Measurements from ENCODE around the gene ARID1B.
"Not testable (repeated sequence)": the region's sequence is repeated elsewhere in the genome, so short reads cannot be mapped to it uniquely, and the experiment has no call there.

Gene ARID1B

DNA sequence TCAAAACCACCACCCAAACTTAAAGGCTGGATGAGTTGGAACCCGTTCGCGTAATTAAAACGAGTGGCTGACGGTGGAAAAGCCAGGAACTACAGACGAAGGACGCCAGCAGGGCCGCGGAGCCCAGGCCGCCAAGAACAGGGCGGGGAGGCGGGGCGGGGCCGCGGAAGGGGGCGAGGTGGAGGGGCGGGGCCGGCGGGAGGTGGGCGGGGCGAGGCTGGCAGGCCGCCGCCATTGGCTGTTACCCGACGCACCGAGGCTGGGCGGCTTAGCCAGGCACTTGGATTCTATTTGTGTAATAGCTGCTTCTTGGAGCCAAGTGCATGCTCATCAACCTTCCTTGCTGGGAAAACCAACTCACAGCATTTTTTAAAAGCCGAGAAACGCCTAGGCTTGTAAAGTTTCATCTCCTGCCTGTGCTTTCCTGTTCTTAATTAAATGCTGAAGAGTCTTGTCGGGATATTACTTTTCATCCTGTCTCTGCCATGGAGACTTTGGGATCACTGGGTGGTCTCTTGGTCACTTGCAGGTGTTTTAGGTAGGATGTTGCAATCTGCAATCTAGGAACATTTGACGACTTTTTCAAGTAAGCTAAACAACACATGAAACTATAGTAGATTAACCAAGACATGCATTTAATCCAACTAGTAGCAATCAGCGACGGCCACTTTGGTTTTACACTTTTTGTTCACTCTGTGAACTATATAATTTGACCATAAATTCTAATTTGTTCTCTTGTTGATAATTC lies 245.0 kb downstream of the ARID1B start:
- peak; percentile 93 for DNase-seq (ENCODE audit: low spot score)

GRCh38 chr6:157023958-157024357 lies 246.8 kb downstream of the ARID1B start:
- no peak for DNase-seq (ENCODE audit: low spot score)

DNA sequence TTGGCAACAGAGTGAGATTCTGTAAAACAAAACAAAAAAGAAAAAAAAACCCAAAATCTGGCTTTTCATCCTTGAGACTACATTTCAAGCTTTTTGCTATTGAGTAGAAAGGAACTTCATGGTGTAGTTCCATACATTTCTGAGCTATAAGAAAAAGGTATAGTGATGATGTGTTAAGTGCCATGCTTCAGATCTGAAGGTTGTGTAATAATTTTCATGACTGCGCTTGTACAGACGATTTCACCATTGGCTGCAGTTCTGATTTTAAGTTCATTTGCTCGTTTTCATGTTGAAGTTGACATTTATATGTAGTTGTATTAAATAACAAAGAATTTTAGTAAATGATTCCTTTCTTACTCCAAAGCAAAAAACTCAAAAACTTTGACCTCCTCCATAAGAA lies 247.6 kb downstream of the ARID1B start:
- no peak for DNase-seq (ENCODE audit: low spot score)

DNA sequence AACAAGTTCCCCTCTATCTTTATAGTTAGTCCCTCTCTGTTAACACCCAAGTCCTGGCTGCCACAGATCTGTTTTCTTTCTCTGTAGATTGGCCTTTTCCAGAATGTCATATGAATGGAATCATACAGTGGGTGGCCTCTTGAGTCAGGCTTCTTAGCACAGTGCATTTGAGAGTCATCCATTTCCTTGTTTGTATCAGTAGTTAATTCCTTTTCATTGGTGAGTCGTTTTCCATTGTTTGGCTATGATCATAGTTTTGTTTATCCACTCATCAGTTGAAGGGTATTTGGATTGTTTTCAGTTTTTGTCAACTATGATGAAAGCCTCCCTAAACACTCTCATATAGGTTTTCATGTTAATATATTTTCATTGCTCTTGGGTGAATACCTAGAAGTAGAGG lies 248.3 kb downstream of the ARID1B start:
- DNase-seq (ENCODE audit: low spot score): no peak

- DNase-seq (ENCODE audit: low spot score): no peak
These were observed 253.0 kb downstream of the ARID1B start for GRCh38 chr6:157029980-157030690.

DNA sequence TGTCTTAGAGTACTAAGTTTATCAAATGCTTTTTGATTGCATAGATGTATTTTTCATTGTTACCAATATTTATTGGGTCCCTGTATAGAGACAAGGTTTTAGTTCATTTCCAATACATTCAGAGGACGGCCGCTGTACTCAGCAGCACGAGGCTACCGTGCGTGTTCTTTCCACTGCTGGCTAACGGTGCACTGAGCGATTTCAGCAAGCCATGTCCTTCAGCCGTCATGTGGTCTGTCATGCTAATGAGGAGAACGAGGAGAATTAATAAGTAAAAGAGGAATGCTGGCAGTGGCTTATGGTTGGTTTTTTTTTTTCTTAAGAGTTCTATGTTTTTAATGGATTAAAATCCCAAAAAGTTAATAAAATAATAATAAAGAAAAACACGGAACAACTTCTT lies 253.6 kb downstream of the ARID1B start:
- no peak for DNase-seq (ENCODE audit: low spot score)

GRCh38 chr6:157032923-157033322 lies 255.7 kb downstream of the ARID1B start:
- DNase-seq (ENCODE audit: low spot score): no peak

DNA sequence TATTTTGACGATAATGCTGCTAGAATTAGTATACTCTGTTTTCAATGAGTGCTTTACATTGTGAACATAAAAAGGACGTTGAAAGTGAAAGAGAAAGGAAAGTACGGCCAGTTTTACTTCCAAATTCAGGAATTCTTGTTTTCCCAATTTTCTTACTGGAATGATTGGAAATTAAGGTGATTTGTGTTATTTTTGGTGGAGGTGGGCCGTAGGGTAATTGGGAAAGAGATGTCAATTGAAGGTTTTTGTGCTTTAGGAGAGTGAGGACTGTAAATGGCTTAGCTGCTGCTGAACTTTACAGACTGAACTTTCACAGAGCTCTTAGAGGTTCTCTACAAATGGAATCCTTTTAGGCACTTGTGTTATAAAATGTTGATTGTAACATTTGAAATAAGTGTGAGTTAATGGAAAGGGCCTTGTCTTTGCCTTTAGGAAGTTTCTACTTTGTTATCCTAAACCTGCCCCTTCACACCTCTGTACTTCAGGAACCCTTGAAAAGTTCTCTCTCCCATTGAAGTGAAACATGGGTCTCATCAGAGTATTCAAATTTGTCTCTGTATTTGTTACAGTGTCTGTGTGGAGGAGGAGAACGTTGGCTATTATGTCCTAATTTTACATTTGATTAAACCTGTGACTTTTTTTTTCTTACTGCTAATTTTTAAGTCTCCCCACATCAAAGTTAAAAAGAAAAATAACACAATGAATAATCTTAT lies 256.4 kb downstream of the ARID1B start:
- DNase-seq (ENCODE audit: low spot score): no peak

DNA sequence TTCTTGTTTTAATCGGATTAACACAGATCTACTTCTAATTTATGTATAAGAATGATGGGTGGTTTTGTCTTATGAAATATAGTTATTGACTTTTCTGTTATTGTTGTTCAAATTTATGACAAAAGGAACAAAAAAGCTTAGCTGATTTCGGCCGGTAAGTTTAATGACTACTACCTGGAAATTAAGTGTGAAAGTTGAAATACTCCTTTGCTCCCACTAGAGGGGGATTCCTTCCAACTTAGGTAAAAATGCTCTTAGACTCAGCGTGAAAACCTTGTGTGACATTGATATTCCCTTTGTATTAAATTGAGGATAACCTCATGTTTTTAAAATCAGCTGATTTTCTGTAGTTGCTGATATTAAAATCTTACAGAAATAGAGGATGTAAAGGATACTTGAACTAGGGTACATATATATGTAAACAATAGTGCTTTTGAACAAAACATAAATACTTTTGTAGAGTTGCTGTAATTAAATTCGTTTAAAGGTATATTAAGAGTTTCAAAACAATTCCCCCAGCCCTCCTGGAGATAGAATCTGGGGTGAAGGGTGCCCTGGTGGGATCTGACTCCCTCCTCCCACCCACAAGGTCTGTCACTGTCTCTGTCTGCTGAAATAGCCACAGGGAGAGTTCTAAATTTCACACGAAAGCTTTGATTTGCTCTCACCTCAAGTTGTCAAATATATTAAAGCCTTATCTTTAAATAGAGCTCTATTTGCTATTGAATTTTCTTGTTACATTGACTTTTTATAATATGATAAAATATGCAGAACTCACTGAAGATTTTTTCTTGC lies 257.5 kb downstream of the ARID1B start:
- peak; percentile 74 for DNase-seq (ENCODE audit: low spot score)

DNA sequence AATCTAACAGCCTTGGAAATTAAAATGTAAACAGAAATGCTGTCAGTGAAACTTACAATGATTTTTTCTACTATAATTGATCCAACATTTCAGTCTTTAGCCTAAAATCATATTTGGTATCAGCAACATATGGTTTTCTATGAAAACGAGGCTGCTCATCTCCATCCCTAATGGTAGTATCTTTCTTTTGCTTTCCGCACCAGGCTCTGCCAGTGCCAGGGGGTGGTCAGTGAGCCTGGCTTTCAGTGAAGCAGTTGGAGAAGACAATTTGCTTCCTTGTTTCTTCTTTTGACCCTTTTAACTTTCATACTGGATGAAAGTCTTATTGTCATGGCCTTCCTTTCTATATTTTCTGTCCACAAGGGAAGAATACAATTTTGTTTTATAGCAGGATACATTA lies 258.4 kb downstream of the ARID1B start:
- DNase-seq (ENCODE audit: low spot score): no peak

GRCh38 chr6:157036245-157036711 lies 259.1 kb downstream of the ARID1B start:
- no peak for DNase-seq (ENCODE audit: low spot score)

- no peak for DNase-seq (ENCODE audit: low spot score)
These were observed 260.0 kb downstream of the ARID1B start for GRCh38 chr6:157037165-157037564.

- DNase-seq (ENCODE audit: low spot score): no peak
These were observed 261.4 kb downstream of the ARID1B start for GRCh38 chr6:157038610-157039009.

DNA sequence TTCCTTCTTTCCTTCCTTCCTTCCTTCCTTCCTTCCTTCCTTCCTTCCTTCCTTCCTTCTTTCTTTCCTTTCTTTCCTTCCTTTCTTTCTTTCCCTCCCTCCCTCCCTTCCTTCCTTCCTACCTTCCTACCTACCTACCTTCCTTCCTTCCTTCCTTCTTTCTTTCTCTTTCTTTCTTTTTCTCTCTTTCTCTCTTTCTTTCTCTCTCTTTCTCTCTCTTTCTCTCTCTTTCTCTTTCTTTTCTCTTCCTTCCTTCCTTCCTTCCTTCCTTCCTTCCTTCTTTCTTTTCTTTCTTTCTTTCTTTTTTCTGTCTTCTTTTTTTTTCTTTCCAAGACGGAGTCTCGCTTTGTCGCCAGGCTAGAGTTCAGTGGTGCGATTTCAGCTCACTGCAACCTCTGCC lies 262.5 kb downstream of the ARID1B start:
- DNase-seq (ENCODE audit: low spot score): not testable (repeated sequence)

GRCh38 chr6:157040191-157040590 lies 263.0 kb downstream of the ARID1B start:
- no peak for DNase-seq (ENCODE audit: low spot score)

- peak; percentile 57 for DNase-seq (ENCODE audit: low spot score)
These were observed 268.8 kb downstream of the ARID1B start for GRCh38 chr6:157045831-157046454.

DNA sequence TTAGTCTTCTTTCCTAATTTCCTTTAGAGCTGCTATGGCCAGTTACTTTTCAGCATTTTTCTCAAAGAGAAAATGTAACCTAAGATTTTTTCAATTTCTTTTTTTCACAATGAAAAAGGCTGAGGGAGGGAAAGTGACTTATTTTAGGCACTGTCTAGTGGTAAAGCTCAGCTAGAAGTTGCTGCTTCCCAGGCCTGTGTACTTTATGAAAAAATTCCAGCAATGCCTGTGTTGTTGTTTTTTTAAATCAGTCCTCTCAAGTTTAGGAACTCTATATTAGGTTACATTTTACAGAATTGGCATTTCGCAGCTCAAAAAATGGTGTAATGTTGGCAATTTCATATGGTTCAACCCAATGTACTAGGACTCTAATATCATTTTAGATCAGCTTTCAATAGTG lies 269.6 kb downstream of the ARID1B start:
- DNase-seq (ENCODE audit: low spot score): no peak

- DNase-seq (ENCODE audit: low spot score): no peak
These were observed 270.1 kb downstream of the ARID1B start for GRCh38 chr6:157047328-157047727.

DNA sequence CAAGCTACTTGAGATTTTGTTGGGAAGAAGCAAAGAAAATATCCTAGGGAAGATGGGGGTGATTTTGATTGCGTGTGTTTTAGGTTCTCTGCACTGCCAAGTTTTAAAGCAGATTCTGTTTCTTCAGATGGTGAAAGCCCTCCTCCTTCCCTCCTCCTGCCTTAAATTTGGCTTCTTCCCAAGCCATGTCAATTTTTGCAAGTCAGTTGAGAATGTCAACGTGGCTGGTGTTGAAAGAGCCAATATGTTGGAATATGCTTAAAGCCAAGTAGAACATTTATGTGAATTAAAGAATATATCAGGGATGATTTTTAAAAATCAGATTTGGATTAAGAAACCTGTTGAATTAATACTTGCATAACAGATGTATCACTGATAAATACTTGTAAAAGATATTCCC lies 270.8 kb downstream of the ARID1B start:
- DNase-seq (ENCODE audit: low spot score): no peak

DNA sequence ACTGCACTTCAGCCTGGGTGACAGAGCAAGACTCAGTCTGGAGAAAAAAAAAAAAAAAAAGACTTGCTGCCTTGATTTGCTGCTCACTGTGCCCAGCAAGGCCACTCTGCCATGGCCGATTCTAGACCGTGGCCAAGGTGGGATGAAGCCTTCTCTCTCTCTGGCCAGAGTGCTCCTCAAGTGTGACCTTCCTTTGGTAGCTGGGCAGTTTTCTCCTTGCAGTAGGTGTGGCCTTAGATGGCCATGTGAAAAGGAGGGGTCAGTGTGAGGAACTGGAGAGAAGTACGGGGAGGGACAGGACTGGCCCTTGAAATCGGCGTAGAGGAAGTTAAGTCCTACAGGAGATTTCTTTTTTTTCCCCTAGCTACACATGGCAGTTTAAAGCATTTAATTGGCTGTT lies 272.0 kb downstream of the ARID1B start:
- no peak for DNase-seq (ENCODE audit: low spot score)

- no peak for DNase-seq (ENCODE audit: low spot score)
These were observed 273.5 kb downstream of the ARID1B start for GRCh38 chr6:157050537-157051265.
